GM04504 (cell line): ENCODE data around the gene LGALS12.

Experiments used
- DNase-seq: peaks from one replicate; pipeline ENCODE4 v3.0.0-alpha.2; 2012; ENCODE audit warnings: low read depth

Gene LGALS12

GRCh38 chr11:63563201-63564055 lies 57.5 kb downstream of the LGALS12 start, which contains the start of gene PLAAT2:
Gene PLAAT2 (minus strand): TSS chr11:63563379. CDS start chr11:63563324, 55 bp downstream.
- no peak for DNase-seq

- DNase-seq, result no peak
Observed at GRCh38 chr11:63564056-63564774, 58.3 kb downstream of the LGALS12 start.

- no peak for DNase-seq
Observed at GRCh38 chr11:63564784-63565350, 59.0 kb downstream of the LGALS12 start.
